ACHN (cell line): ENCODE data around the gene AP2A2.

Experiments
- DNase-seq: peaks from one replicate; pipeline ENCODE4 v3.0.0-alpha.2; 2015
- in situ Hi-C: cut with HindIII; loops from 2 replicates; pipeline ENCODE4 v1.10.0; 2017; ENCODE audit warnings: low sequenced_read_pairs, low pct_ligation_motif_present, low pct_unique_long_range_greater_than_20kb

AP2A2 gene

DNA sequence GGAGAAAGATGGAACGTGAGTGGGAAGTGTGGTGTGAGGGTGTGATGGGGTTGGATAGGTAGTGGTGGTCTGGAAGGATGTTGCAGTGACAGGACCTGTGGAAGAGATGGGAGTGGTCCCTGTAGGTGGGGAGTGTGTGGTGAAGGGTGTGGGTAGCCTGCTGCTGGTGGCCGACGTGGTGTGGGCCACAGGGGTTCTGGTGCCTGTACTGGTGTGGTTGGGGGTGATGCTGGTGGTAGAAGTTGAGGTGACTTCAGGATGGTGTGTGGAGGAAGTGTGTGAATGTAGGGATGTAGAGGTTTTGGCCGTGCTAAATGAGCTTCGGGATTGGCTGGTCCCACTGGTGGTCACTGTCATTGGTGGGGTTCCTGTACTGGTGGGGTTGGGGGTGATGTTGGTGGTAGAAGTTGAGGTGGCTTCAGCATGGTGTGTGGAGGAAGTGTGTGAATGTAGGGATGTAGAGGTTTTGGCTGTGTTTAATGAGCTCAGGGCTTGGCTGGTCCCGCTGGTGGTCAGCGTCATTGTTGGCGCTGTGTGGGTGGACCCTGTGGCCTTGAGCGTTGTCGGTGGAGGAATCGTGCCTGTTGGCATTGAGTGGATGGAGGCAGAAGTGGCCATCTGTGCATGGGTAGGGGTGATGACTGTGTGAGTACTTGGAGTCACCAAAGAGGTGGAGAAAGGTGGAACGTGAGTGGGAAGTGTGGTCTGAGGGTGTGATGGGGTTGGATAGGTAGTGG is 91.8 kb downstream of the AP2A2 start:
- in situ Hi-C loops, result no loop called here

DNA sequence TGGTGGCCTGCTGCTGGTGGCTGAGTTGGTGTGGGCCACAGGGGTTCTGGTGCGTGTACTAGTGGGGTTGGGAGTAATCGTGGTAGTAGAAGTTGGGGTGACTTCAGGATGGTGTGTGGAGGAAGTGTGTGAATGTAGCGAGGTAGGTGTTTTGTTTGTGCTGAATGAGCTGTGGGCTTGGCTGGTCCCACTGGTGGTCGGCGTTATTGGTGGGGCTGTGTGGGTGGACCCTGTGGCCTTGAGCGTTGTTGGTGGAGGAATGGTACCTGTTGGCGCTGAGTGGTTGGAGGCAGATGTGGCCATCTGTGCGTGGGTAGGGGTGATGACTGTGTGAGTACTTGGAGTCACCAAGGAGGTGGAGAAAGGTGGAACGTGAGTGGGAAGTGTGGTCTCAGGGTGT is 92.4 kb downstream of the AP2A2 start:
- DNase-seq, result no peak

More for the DNA sequence above, 91.8 kb downstream of the AP2A2 start:
- no peak for DNase-seq

DNA sequence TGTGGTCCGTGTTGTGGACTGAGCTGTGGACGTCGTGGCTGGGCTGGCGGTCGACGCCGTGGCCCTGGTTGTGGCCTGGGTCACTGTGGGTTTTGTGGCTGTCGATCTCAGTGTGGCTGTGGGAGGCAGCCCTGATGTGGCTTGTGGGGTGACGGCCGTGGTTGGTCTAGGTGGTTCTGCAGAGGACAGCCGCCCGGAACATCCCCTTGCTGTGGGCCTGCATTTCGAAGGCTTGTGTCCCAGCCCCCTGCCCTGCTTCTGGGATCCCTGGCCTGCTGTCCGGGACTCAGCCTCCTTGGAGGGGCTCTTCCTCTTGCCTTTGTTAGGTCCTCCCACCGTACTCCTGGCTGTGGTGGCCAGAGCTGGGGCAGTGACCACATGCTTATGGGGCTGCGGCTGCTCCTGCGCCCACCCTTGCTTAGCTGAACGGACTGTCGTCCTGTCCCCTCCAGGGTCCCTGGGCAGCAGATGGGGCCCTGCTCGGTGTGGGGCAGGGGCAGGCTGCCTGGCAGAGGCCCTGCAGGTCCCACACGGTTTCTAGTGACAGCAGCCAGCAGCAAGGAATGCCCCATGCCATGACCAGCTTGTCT is 93.7 kb downstream of the AP2A2 start:
- no peak for DNase-seq
- in situ Hi-C loops, result no loop called here

More for the DNA sequence above, 92.4 kb downstream of the AP2A2 start:
- in situ Hi-C loops, result no loop called here

DNA sequence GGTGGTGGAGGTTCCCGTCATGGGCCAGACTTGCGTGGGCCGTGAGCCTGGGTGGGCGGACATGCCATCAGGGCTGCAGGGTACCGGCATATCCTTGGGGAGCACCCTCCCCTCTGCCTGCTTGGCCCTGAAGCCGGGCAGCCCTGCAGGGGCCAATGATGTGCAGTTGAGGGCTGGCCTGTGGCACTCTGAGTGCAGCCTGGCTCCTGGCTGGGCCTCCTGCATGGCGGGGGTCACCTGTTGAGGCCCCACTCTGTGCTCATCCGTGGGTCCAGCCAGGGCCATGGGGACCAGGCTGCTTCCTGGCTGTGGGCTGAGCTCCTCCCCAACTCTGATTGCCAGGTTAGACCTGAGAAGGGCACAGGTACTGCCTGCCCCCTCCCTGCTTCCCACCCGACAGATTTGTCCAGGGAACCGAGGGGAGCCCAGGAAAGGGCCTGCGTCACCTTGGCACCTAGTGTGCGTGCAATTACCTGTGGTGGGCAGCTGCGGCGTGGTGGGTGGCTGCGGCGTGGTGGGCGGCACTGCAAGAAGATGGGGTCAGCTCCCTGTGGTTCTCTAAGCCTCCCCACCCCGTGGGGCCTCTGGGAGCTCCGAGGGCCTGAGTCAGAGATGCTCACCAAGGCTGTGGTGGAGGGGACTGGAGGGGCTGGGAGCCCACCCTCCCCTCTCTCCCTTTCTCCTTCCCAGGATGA is 94.7 kb downstream of the AP2A2 start:
- no peak for DNase-seq
- in situ Hi-C loops, result no loop called here

DNA sequence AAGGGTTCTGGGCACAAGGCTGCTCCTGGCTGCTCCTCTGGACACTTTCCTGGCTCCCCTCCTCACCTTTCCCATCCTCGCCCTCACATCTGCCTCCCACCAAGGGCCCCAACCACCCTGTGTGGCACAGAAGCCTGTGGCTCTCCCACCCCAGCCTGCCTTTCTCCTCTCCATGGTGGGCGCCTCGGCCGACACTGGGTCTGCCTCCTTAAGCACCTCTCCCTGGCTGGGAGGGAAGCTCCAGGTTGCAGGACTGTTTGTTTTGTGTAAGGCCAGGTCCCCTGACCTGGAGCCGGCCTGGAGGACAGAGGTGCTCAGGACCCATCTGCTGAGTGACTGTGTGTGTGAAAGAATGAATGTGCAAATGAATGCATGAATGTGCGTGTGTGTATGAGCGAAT is 96.7 kb downstream of the AP2A2 start:
- in situ Hi-C loops, result no loop called here

DNA sequence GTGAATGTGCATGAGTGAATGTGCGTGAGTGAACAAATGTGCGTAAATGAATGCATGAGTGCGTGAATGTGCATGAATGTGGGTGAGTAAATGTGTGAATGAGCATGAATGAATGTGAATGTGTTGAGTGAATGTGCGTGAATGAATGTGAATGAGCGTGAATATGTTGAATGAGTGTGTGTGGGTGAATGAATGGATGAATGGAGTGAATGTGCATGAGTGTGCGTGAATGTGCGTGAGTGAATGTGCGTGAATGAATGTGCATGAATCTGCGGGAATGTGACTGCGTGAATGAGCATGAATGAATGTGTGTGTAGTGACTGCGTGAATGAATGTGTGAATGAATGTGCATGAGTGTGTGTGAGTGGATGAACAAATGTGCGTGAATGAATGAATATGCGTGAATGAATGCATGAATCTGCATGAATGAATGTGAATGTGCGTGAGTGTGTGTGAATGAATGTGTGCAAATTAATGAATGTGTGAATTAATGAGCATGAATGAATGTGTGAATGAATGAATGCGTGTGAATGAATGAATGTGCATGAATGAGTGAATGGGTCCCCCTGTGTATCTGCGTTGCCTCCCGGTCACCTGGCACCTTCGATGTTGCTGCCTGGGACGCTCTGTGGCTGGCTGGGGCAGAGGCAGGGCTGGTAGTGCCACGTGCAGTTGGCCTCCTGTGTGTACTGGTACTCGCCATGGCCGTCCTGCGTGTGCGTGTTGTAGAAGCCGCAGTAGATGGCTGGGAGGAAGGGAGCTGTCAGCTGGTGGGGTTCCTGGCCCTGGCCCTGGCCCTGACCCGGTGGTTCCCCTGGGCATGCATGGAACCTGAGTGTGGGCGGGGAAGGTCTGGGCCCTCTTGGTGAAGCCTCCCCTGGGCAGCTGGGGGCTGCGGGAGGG is 97.5 kb downstream of the AP2A2 start:
- in situ Hi-C loops, result no loop called here
- DNase-seq, result no peak

More for the DNA sequence above, 96.7 kb downstream of the AP2A2 start:
- no peak for DNase-seq

DNA sequence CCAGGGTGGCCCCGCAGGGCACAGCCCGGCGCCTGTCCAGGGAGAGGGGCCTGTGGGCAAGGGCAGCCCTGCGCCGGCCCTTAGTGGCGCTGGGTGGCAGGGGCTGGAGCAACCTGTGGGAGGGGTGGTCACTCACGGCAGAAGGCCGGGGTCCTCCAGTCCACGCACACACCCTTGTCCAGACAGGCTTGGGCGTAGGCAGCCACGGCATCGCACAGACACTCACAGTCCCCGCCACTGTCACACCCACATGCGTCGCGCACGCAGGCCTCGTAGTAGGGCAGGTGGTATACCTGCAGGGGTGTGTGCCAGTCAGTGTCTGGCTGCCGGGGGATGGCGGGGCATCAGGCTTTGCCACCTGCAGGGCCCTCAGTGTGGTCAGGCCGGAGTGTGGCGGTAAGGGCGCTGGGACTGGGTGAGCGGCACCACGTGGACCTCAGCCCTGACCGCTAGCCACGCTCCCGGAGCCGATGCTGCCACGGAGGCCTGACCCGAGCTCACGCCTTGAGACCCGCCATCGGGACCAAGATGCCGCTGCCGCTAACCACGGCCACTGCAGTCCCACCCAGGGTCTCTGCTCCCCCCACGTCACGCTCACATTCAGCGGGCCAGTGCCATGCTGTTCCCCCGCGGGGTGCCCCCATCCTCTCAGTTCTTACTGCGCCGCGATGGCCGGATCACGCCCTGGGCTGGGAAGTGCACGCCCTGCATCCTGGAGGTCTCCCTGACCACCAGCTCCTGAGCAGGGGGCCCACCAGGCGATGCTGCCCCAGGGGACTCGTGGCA is 98.3 kb downstream of the AP2A2 start:
- in situ Hi-C loops, result no loop called here
- no peak for DNase-seq

DNA sequence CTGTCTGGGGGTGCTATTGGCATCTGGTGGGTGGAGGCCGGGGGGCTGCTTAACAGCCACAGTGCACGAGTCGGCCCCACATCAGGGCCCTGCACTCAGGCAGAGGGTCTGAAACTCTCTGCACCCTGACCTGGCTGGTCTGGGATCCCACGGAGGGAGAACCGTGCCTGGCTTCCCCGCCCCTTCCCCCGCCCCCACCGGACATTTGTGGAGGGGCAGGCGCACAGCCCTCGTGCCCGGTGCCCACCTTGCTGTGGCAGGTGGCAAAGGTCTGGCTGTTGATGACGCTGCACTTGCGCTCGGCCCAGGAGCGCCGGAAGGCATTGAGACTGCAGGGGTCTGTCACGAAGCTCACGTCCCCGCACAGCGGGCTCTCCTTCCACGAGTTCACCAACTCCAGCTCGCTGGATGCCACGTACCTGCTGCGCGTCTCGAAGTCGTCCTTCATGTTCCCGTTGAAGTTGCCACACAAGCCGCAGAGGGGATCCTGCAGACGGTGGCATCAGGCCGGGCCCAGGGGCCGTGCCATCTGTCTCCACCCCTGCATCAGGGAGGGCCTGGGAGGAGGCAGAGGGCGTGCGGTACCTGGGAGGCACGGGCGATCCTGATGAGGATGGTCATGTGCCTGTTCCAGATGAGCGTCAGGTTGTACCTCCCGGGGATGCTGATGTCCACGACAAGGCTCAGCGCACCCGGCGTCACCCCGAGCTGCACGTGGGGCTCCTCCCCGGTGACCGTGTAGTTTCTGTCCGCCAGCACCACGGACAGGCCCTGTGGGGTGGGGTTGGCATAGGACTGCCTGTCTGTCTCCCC is 99.1 kb downstream of the AP2A2 start:
- in situ Hi-C loops, result no loop called here
- no peak for DNase-seq

DNA sequence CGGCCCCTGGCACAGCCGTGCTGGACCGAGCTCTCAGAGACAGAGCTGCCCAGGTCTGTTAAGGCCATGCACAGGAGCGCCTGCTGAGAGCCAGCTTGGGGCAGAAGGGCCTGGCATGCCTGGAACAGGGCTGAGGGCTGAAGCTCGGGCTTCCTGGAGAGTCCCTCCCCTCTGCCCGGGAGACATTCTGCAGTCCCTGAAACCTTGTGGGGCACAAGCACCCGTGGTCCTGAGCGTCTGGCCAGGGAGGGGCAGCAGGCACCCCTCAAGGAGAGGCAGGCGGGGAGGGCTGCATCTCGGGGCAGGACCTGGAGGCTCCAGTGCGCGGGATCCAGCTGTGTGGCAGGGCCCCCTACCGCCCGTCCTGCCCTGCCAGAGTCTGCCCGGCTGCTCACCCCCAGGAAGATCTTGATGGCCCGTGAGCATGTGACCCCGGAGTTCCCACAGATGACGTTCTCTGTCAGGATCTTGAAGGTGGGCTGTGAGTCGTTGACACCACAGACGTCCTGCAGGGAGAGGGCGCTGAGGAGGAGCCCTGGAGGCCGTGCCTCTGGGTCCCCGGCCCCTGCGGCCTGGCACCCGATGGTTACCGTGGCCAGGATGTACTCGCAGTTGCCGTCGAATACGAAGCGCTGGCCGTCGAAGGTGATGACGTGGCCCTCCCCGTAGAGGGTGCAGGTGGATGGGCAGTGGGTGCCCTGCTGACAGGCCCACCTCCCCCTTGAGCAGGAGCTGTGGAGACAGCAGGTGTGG is 99.9 kb downstream of the AP2A2 start:
- in situ Hi-C loops, result no loop called here
- no peak for DNase-seq

DNA sequence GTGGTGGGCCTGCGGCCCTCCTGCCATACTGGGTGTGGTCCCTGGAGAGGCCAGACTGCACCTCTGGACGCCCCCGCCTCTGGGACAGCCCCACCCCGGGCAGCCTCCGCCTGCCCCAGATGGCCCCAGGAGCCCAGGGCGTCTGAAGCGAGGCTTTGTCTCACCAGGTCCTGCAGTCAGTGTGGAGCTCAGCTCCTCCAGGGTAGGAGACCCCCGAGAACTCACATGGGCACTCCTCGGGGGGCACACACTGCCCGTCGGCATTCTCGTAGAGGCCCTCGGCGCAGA is 100.4 kb downstream of the AP2A2 start:
- DNase-seq, result no peak
- in situ Hi-C loops, result no loop called here

DNA sequence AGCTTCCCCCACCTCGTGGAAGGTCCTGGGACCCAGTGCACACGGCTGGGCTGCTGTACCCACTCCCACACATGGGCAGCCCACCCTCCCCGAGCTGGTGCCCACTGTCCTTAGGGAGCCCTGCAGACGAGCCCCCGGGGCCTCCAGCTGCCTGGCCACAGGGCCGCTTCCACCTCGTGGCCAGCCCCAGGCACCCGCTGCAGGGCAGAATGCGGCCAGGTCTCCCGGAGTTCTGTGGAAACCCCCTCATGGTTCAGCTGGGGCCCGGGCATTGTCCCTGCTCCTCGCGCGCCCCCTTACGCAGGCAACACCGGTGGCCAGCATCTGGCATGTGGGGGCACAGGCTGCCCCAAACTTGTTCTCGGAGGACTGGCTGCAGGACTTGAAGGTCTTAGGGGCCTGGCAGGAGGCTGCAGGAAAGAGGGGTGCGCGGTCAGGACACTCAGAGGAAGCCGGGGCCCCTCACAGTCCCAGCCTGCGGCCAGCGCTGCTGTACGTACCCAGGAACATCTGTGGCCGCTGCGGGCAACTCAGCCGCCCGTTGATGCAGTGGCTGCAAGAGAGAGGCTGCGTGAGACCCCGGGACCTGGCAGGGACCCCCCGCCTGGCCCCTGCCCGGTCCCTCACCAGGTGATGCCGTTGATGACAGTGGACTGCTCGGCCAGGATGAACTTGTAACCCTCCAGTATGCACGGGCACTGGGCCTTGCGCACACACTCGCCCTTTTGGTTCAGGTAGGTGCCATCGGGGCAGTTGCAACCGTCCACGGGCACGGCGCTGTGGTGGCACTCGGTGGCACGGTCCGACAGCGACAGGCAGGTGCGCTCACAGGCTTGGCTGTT is 101.2 kb downstream of the AP2A2 start:
- in situ Hi-C loops, result no loop called here
- no peak for DNase-seq

DNA sequence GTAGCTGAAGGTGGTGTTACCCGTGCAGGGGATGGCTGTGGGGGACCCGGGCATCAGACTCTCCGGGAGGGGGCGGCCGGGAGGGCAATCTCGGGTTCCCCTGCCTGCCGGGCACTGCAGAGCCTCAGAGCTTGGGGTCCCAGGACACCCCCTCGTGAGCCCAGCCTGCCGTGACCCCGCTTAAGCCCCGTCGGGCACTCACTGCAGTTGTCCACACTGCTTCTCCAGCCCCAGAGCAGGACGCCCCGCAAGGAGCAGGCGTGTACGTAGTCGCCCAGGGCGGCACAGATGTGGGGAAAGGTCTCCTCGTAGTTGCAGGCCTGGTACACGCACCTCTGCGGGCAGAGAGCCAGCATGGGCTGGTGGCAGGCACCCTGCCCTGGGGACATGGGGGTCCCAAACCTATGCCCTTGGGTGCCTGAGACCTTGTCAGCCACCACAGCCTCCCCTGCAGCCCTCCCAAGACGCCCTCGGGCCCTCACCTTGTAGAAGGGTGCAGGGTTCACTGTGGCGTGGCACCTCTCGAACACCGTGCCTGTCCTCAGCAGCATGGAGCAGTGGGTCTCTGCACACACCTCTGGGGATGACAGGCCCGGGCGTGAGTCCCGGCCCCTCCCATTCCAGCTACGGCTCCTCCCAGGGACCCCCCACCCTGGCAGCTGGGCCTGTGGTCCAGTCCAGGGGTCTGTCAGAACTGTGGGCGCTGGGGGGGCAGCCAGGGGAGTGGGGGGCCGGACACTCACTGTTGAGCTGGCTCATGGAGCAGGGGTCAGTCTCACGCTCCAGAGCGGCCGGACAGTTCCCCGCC is 102.0 kb downstream of the AP2A2 start:
- no peak for DNase-seq
- in situ Hi-C loops, result no loop called here

DNA sequence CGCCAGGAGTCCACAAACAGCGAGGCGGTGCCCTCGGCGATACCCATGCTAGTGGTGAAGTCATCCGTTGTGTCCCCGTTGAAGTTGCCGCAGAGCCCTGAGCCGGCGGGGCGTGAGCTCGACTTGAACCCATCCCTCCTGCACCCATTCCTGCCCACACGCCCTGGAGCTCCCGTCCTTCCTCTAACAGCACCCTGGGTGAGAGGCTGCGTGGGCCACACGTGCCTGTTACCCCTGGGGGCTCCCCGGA is 102.5 kb downstream of the AP2A2 start:
- DNase-seq, result no peak
- in situ Hi-C loops, result no loop called here

DNA sequence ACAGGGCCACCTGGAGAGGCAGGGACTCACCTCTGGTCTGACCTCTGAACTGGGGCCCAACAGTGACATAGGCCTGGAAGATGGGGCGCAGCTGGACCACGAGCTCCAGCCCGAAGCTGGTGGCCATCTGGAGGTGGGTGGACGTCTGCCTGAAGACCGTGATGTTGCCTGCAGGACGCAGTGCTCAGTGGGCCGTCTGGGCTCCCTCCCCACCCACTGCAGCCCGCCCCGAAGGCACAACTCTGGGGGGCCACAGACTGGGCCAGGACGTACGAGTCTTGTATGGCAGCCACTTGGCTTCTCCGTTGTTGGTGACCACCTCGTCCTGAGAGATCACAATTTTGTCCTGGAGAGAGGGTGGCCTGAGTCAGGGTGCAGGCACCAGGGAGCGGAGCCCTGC is 102.9 kb downstream of the AP2A2 start:
- in situ Hi-C loops, result no loop called here
- no peak for DNase-seq

DNA sequence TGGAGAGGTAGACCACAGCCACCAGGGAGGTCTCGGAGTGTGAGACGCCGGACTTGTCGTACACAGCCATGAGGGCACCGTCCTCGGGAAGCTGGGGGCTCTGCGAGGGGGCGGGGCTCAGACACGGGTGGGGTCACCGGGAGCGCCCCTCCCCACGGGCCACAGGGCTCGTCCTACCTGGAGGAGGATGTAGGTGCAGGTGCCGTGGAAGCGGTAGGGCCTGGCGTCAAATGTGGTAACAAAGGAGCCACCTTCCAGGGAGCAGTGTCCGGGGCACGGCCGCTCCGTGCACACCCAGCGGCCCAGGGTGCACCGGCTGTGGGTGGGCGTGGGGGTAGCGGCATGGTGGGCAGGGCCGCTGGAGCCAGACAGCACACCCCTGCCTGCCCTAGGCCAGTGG is 103.4 kb downstream of the AP2A2 start:
- in situ Hi-C loops, result no loop called here

DNA sequence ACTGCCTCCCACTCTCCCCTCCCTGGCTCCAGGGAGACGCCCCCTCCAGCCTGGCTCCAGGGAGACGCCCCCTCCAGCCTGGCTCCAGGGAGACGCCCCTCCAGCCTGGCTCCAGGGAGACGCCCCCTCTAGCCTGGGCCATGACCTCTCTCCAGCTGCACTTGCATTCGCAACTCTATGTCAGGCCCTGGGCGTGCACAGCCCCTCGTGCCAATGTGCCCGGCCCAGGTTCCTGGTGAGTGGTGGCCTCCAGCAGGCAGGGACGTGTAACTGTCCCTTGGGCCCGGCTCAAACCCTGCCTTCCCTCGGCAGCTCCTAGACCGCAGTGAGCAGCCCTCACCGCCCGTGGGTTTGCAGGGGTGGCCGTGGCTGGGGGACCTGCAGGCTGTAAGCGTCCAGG is 104.0 kb downstream of the AP2A2 start:
- in situ Hi-C loops, result no loop called here
- DNase-seq, result no peak

More for the DNA sequence above, 103.4 kb downstream of the AP2A2 start:
- no peak for DNase-seq
